GM18498 (cell line): ENCODE results near the gene PRR3.
A peak's percentile ranks its signal among the peaks of the same experiment; 100 is the strongest.

ENCODE experiments used
- ATAC-seq: cut with Tn5 transposase; IDR thresholded peaks from one replicate; pipeline ENCODE4 v1.9.1; 2021; ENCODE audit warnings: mild to moderate bottlenecking, moderate library complexity; ENCODE audit not compliant: unreplicated experiment

Gene PRR3

GRCh38 chr6:30570263-30570662 is 13.2 kb downstream of the PRR3 start:
- no peak for ATAC-seq

GRCh38 chr6:30570740-30571074 is 13.6 kb downstream of the PRR3 start:
- ATAC-seq: peak; percentile 21

DNA sequence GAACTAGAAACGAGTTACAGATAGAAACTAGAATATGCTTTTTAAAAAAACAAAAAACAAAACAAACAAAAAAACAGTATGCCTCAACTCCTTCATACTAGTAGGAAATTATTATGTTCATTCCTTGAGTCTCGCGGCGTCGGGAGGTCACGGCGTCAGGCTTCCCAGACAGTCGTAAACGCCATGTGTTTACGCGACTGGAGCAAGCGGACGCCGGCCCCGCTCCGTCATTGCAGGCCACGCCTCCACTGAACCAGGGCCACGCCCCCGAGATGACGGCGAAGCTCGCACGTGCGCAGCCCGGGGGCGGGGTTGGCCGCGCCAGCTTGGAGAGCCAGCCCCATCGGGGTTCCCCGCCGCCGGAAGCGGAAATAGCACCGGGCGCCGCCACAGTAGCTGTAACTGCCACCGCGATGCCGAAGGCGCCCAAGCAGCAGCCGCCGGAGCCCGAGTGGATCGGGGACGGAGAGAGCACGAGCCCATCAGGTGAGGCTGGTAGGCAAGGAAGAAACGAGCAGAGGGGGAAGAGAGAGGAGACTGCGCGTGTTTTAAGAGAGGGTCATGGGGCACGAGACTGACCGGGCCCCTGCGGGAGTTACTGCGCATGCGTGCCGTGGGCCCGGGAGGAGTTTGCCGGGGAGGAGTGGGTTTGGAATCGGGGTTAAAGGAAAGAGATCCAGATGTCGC is 14.1 kb downstream of the PRR3 start, which contains the start of gene ABCF1:
ABCF1 (plus strand) TSS at position 368 of the 687 bp plus-strand sequence; CDS start at position 414, 46 bp downstream.
- peak; percentile 93 for ATAC-seq

- no peak for ATAC-seq
Observed at GRCh38 chr6:30571762-30572082, 14.6 kb downstream of the PRR3 start.

GRCh38 chr6:30572148-30572547 is 15.1 kb downstream of the PRR3 start:
- no peak for ATAC-seq

DNA sequence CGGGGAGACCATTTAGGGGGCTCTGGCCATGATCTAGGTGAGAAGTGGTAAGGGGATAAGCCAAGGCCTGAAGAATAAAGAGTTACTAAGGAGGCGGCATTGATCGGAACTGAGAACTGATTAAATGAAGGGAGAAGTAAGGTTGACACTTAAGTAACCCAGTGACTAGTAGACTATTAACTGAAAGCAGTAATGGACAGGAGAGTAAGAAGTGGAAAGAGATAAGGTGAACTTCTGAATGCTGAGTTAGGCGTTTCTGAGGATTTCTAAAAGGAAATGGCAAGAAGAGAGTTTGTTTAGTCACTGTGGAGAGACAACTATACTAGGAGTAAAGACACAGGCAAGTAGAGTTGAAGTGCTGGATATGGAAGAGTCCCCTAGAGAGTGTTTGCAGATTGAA is 16.0 kb downstream of the PRR3 start:
- ATAC-seq: no peak

DNA sequence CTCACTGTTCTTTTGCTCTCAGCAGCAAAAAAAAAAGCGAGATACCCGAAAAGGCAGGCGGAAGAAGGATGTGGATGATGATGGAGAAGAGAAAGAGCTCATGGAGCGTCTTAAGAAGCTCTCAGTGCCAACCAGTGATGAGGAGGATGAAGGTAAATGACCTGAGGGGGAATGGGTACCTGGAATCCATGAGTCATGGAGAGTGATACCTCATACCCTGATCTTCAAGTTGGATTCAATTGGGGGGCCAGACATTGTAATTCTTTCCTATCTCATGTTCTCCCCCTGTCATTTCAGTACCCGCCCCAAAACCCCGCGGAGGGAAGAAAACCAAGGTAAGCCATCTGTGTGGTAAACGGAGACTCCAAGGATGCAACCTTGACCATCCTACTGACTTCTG is 21.0 kb downstream of the PRR3 start:
- ATAC-seq: no peak

- no peak for ATAC-seq
Observed at GRCh38 chr6:30583921-30584320, 26.8 kb downstream of the PRR3 start.

DNA sequence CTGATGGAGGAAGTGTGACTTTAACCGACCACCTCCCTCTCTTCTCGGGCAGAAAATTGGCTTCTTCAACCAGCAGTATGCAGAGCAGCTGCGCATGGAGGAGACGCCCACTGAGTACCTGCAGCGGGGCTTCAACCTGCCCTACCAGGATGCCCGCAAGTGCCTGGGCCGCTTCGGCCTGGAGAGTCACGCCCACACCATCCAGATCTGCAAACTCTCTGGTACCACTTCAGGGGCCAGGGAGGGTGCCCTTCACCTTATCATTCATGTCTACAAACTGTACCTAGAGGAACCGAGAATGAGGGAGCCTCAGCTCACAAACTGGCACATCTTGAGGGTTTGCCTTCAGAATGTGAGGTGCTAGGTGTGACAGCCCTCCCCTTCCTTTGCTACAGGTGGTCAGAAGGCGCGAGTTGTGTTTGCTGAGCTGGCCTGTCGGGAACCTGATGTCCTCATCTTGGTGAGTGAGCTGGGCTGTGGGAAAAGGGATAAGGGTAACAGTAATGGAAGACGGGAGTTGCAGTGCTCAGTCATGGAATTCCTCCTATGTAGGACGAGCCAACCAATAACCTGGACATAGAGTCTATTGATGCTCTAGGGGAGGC is 32.8 kb downstream of the PRR3 start:
- ATAC-seq: no peak

- no peak for ATAC-seq
Observed at GRCh38 chr6:30590509-30590908, 33.4 kb downstream of the PRR3 start.

- no peak for ATAC-seq
Observed at GRCh38 chr6:30591008-30591407, 33.9 kb downstream of the PRR3 start.

DNA sequence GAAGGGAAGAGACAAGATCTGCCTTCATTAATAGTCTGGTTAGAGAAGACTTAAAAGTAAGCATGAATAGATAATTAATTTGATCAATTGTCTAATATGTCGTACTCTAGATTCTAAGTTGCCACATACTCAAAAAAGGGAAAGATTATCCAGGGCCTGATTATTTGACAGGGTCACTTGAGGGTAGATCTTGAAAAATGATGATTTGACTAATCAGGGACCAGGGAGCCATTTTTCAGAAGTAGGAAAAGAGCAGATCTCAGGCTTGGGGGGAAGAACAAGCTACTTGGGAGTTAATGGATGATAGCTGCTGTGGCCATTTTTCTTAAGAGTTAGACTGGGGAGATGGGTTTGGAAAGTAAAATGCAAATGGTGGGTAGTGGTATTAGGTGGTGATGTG is 35.2 kb downstream of the PRR3 start:
- ATAC-seq: no peak

- peak; percentile 68 for ATAC-seq
Observed at GRCh38 chr6:30597315-30598144, 40.4 kb downstream of the PRR3 start.

DNA sequence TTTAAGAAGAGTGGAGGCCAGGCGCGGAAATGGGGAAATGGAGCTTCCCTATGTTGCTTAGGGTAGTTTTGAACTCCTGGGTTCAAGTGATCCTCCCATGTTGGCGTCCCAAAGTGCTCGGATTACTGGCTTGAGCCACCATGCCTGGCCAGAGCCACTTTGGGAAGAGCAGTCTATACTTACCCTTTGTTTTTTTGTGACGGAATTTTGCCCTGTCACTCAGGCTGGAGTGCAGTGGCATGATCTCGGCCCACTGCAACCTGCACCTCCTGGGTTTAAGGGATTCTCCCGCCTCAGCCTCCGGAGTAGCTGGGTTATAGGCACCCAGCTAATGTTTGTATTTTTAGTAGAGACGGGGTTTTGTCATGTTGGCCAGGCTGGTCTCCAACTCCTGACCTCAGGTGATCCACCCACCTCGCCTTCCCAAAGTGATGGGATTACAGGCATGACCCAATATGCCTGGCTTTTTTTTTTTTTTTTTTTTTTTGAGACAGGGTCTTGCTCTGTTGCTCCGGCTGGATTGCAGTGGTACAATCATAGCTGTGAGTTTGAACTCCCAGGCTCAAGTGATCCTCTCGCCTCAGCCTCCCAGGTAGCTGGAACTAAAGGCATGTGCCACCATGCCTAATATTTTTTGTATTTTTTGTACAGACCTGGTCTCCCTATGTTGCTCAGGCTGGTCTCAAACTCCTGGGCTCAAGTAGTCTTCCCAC is 42.0 kb downstream of the PRR3 start:
- ATAC-seq: no peak

GRCh38 chr6:30599625-30600324 is 42.7 kb downstream of the PRR3 start:
- no peak for ATAC-seq

- no peak for ATAC-seq
Observed at GRCh38 chr6:30600451-30600961, 43.4 kb downstream of the PRR3 start.

GRCh38 chr6:30601436-30601814 is 44.3 kb downstream of the PRR3 start:
- ATAC-seq: no peak

DNA sequence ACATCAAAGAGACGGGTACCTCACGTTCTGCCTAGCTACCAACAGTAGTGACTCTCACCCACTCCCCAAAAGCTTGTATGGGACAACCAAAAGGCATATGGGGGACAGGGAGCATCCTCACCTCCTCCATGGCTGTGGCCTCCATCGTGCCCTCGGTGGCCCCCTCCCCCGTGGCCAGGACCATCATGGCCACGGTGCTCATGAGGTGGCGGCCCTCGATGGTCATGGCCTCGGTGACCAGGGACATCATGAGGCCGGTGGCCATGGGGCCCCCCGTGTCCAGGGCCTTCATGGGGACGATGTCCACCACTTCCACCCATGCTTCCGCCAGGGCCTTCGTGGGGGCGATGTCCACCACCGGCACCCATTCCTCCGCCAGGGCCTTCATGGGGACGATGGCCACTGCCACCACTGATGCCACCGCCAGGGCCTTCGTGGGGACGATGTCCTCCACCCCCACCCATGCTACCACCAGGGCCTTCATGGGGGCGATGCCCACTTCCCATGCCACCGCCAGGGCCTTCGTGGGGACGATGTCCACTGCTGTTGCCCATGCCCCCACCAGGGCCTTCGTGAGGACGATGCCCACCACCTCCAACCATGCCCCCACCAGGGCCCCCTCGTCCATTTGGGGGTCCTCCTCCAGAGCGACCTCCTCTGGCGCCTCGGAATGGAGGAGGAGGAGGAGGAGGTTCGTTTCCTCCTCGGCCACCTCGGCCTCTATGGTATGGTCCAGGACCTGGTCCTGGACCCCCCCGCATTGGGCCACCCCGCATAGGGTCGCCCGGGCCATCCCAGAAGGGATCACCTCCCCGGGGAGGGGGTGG is 44.9 kb downstream of the PRR3 start:
- ATAC-seq: no peak

- ATAC-seq: no peak
Observed at GRCh38 chr6:30603961-30604360, 46.9 kb downstream of the PRR3 start.

GRCh38 chr6:30610065-30610464 is 53.0 kb downstream of the PRR3 start:
- ATAC-seq: no peak
